DND-41 (cell line): ENCODE results near the gene HDAC7.

ENCODE experiments used
- CTCF ChIP-seq: IDR thresholded peaks from 2 replicates; pipeline ENCODE4 v1.5.1; 2012; ENCODE audit warnings: borderline replicate concordance, low read length, moderate library complexity, mild to moderate bottlenecking; ENCODE audit not compliant: poor library complexity, severe bottlenecking; ENCODE audit errors: extremely low read depth
- EZH2 ChIP-seq: IDR thresholded peaks from 3 replicates; pipeline ENCODE4 v1.6.1; 2012; ENCODE audit warnings: borderline replicate concordance, low read depth, mild to moderate bottlenecking, moderate library complexity, low read length, inconsistent platforms; ENCODE audit not compliant: severe bottlenecking

DNA sequence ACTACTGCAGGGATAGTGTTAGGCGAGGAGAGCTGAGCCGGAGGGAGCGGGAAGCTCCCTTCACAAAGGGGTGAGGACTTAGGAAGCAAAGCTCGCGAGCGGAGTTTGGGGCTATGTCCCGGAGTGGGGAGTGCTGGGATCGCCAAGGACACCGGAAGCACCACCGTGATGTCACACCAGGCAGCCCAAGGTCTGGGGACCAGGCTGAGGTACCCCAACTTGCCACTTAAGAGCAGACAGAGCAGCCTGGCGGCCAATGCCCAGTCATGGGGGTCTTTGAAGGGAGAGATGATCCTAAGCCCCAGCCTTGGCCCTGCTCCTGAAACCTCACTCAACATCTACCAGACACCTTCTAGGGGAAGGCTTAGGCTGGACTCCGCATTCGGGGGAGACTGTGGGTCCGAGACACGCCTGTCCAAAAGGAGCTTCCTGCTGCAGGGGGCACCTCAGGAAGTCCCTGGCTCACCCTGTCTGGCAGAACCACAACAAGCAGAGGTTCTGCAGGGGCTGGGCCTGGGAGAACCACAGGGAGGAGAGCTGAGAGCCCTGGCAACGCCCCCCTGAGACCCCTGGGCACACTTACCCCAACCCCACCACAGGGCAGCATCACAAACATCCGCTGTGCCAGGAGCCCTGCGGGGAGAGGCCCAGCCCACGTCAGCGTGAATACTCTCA, 28.9 kb downstream of the HDAC7 start:
- TF ChIP-seq CTCF (no peak), EZH2 (no peak)
